AG04450 (cell line): ENCODE measurements around the gene APCS. TPM values are rescaled to one million over a fixed set of nuclear protein-coding genes. Genes with fewer than 3 reads are reported as not detected.

Experiments used
- CTCF ChIA-PET: fragments of 300-600, 350-600 bp; formaldehyde crosslinking; extraction: SDS; loops from one replicate; lab custom pipeline; 2022; ENCODE audit warnings: antibody characterized with exemption, inconsistent platforms; lab: Charles Lee
- POLR2A ChIA-PET: fragments of 350-600 bp; formaldehyde crosslinking; extraction: SDS; loops from one replicate; lab custom pipeline; 2021; ENCODE audit warnings: antibody characterized with exemption, inconsistent platforms; lab: Yijun Ruan, JAX
- DNase-seq: peaks from one replicate; pipeline ENCODE4 v3.0.0-alpha.2; 2011; ENCODE audit warnings: low read depth, low spot score
- H3K27ac ChIP-seq: one replicate; pipeline ENCODE4 v1.5.1; 2012; ENCODE audit warnings: low read depth, low read length, control low read depth
- H3K27me3 ChIP-seq: one replicate; pipeline ENCODE4 v1.6.0; 2012; ENCODE audit warnings: low read length; ENCODE audit not compliant: control insufficient read depth, insufficient read depth
- H3K4me3 ChIP-seq: 2 replicates; pipeline ENCODE4 v1.5.1; 2011; ENCODE audit warnings: mild to moderate bottlenecking, low read depth, low read length, control low read depth
- H3K9me3 ChIP-seq: 2 replicates; pipeline ENCODE4 v1.5.1; 2012; ENCODE audit warnings: low read length; ENCODE audit not compliant: control insufficient read depth, insufficient read depth
- CTCF ChIP-seq: IDR thresholded peaks from 2 replicates; pipeline ENCODE4 v1.5.1; 2011; ENCODE audit warnings: low read depth, low read length, control low read depth, inconsistent platforms
- polyA plus RNA-seq: library from polyadenylated mRNA; depleted of rRNA; stranded (reverse); fragments of >200 nt; gene quantifications from 2 replicates; pipeline ENCODE4 v1.2.3, GENCODE V29; 2011; rRNA removed

The APCS gene
- polyA plus RNA-seq, 1 experiment = not detected

- TF ChIP-seq CTCF = no peak
- ChIA-PET POLR2A (no interaction called here), CTCF (no interaction called here)
- no peak for DNase-seq
- H3K27me3 ChIP-seq = no peaks in the 10 kb centered on the region
- no peak overlapping the region for H3K4me3 ChIP-seq
- no peak overlapping the region for H3K27ac ChIP-seq
- 0 out of 2 replicates have a peak, but pooled peaks cover 5% of the 10 kb centered on the region for H3K9me3 ChIP-seq
Observed at GRCh38 chr1:159600894-159601293, 13.3 kb downstream of the APCS start.

- TF ChIP-seq CTCF = no peak
- Histone ChIP-seq H3K27me3 (no peaks in the 10 kb centered on the region), H3K4me3 (no peak overlapping the region), H3K9me3 (0 out of 2 replicates have a peak, but pooled peaks cover 5% of the 10 kb centered on the region), H3K27ac (no peak overlapping the region)
- DNase-seq = no peak
- ChIA-PET POLR2A (no interaction called here), CTCF (no interaction called here)
Observed at GRCh38 chr1:159602501-159602999, 14.9 kb downstream of the APCS start.

- POLR2A ChIA-PET = no interaction called here
Observed at GRCh38 chr1:159612211-159612885, 24.7 kb downstream of the APCS start.

GRCh38 chr1:159632922-159633321 lies 45.3 kb downstream of the APCS start:
- CTCF ChIA-PET = no interaction called here
- no peaks in the 10 kb centered on the region for H3K27me3 ChIP-seq
- no peak for TF ChIP-seq CTCF
- POLR2A ChIA-PET = no interaction called here
- H3K9me3 ChIP-seq = no peaks in the 10 kb centered on the region
- no peak overlapping the region for H3K4me3 ChIP-seq
- H3K27ac ChIP-seq = no peak overlapping the region
- no peak for DNase-seq

More at GRCh38 chr1:159612211-159612885, 24.7 kb downstream of the APCS start:
- TF ChIP-seq CTCF = no peak
- DNase-seq = no peak
- no peak overlapping the region for H3K27ac ChIP-seq
- no peak overlapping the region for H3K4me3 ChIP-seq
- no peaks in the 10 kb centered on the region; the same call in 1 of the 2 replicates for H3K9me3 ChIP-seq
- H3K27me3 ChIP-seq = no peaks in the 10 kb centered on the region
- CTCF ChIA-PET = no interaction called here

Other genes starting within 250 kb of the APCS start
- not detected in 2 replicates for gene OR10J4, start 155.6 kb upstream of the APCS start, polyA plus RNA-seq
- gene OR10J1, start 148.1 kb upstream of the APCS start, polyA plus RNA-seq = not detected in 2 replicates
- gene OR10J5, start 51.8 kb upstream of the APCS start, polyA plus RNA-seq = not detected in 2 replicates
- not detected in 2 replicates for gene CRP, start 126.8 kb downstream of the APCS start, polyA plus RNA-seq
- gene DUSP23, start 193.1 kb downstream of the APCS start, polyA plus RNA-seq = 6.0 and 6.1 TPM in 2 replicates
- not detected in 2 replicates for gene FCRL6, start 214.5 kb downstream of the APCS start, polyA plus RNA-seq
- not detected in 2 replicates for gene SLAMF8, start 239.0 kb downstream of the APCS start, polyA plus RNA-seq